ENCODE results near the gene OR13C8. TPM values are rescaled to one million over a fixed set of nuclear protein-coding genes. Genes with fewer than 3 reads are reported as not detected.
"Not testable (repeated sequence)": the region's sequence is repeated elsewhere in the genome, so short reads cannot be mapped to it uniquely, and the experiment has no call there.

Gene OR13C8
- total and polyA plus RNA-seq, 2 experiments from 2014 or later = not detected

DNA sequence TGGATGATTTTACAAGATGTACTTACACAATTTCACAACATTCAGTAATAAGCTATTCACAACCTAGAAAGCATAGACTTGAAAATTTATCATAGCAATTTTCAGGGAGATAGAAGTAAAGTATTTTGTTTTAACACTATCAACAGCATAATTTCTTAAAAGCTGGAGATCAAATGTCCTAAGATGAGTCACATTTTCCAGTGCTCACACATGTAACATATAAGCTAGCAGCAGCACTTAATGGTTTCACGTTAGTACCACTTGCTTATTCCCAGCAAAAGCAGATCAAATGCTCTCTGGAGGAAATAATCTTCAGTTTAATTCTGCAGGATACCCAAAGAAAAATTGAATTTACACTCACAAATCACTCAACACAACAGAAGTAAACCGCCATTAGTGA, 6.5 kb downstream of the OR13C8 start:
- Histone ChIP-seq H3K27me3 (no peaks in the 10 kb centered on the region), H3K4me1 (ENCODE audit: low read depth) (no peaks in the 10 kb centered on the region), H3K9me3 (ENCODE audit: low read depth) (no peaks in the 10 kb centered on the region), H3K36me3 (no peaks in the 10 kb centered on the region), H3K27ac (no peak overlapping the region), H3K4me3 (no peak overlapping the region)
- no peak for DNase-seq (ENCODE audit: low read depth in 1 of 2, low spot score in 1 of 2)
- TF ChIP-seq, protein P1, sequence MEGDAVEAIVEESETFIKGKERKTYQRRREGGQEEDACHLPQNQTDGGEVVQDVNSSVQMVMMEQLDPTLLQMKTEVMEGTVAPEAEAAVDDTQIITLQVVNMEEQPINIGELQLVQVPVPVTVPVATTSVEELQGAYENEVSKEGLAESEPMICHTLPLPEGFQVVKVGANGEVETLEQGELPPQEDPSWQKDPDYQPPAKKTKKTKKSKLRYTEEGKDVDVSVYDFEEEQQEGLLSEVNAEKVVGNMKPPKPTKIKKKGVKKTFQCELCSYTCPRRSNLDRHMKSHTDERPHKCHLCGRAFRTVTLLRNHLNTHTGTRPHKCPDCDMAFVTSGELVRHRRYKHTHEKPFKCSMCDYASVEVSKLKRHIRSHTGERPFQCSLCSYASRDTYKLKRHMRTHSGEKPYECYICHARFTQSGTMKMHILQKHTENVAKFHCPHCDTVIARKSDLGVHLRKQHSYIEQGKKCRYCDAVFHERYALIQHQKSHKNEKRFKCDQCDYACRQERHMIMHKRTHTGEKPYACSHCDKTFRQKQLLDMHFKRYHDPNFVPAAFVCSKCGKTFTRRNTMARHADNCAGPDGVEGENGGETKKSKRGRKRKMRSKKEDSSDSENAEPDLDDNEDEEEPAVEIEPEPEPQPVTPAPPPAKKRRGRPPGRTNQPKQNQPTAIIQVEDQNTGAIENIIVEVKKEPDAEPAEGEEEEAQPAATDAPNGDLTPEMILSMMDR (IDR thresholded peaks at IDR 0.05; ENCODE audit: low read depth, low read length) = no peak

GRCh38 chr9:104577263-104577662, 8.3 kb downstream of the OR13C8 start:
- Histone ChIP-seq H3K36me3 (no peaks in the 10 kb centered on the region), H3K27me3 (no peaks in the 10 kb centered on the region), H3K27ac (no peak overlapping the region), H3K4me3 (no peak overlapping the region), H3K9me3 (ENCODE audit: low read depth) (no peaks in the 10 kb centered on the region), H3K4me1 (ENCODE audit: low read depth) (no peaks in the 10 kb centered on the region)
- no peak for DNase-seq (ENCODE audit: low read depth in 1 of 2, low spot score in 1 of 2)
- TF ChIP-seq, protein P1 (IDR thresholded peaks at IDR 0.05; ENCODE audit: low read depth, low read length) = no peak

DNA sequence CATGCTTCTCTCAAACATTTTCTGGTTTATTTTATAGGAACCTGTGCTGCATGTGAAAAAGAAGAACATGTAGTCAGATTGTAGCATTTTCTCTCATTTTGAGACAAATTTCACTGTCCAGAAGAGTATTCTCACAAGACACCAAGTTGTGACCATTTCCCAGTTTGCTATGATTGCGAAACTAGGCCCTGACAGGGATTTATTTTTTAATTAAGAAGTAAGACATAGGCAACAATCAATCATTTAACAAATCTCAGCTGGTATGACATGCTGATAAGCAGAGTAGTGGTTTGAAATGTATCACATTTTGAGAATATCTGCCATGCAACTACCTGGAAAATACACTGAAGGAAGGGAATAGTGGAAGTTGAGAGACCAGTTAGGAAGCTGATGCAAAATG, 11.6 kb downstream of the OR13C8 start:
- no peak overlapping the region for H3K4me3 ChIP-seq
- no peaks in the 10 kb centered on the region for H3K27me3 ChIP-seq
- H3K36me3 ChIP-seq = no peaks in the 10 kb centered on the region
- H3K27ac ChIP-seq = no peak overlapping the region
- TF ChIP-seq, protein P1 (IDR thresholded peaks at IDR 0.05; ENCODE audit: low read depth, low read length) = no peak
- DNase-seq (ENCODE audit: low read depth in 1 of 2, low spot score in 1 of 2) = no peak
- H3K9me3 ChIP-seq (ENCODE audit: low read depth) = no peaks in the 10 kb centered on the region
- no peaks in the 10 kb centered on the region for H3K4me1 ChIP-seq (ENCODE audit: low read depth)

GRCh38 chr9:104586496-104587180, 17.7 kb downstream of the OR13C8 start:
- no peak overlapping the region for H3K4me3 ChIP-seq
- DNase-seq (ENCODE audit: low read depth in 1 of 2, low spot score in 1 of 2) = peak in 1 of 2 donors; percentile 16
- H3K4me1 ChIP-seq (ENCODE audit: low read depth) = no peaks in the 10 kb centered on the region
- no peaks in the 10 kb centered on the region for H3K9me3 ChIP-seq (ENCODE audit: low read depth)
- TF ChIP-seq, protein P1 (IDR thresholded peaks at IDR 0.05; ENCODE audit: low read depth, low read length) = no peak
- H3K36me3 ChIP-seq = no peaks in the 10 kb centered on the region
- no peaks in the 10 kb centered on the region for H3K27me3 ChIP-seq
- no peak overlapping the region for H3K27ac ChIP-seq

- no peaks in the 10 kb centered on the region for H3K27me3 ChIP-seq
- no peaks in the 10 kb centered on the region for H3K36me3 ChIP-seq
- TF ChIP-seq, protein P1 (IDR thresholded peaks at IDR 0.05; ENCODE audit: low read depth, low read length) = no peak
- H3K4me1 ChIP-seq (ENCODE audit: low read depth) = no peaks in the 10 kb centered on the region
- no peak overlapping the region for H3K4me3 ChIP-seq
- DNase-seq (ENCODE audit: low read depth in 1 of 2, low spot score in 1 of 2) = no peak
- H3K27ac ChIP-seq = no peak overlapping the region
- no peaks in the 10 kb centered on the region for H3K9me3 ChIP-seq (ENCODE audit: low read depth)
These were observed 20.7 kb downstream of the OR13C8 start for GRCh38 chr9:104589626-104590025.

DNA sequence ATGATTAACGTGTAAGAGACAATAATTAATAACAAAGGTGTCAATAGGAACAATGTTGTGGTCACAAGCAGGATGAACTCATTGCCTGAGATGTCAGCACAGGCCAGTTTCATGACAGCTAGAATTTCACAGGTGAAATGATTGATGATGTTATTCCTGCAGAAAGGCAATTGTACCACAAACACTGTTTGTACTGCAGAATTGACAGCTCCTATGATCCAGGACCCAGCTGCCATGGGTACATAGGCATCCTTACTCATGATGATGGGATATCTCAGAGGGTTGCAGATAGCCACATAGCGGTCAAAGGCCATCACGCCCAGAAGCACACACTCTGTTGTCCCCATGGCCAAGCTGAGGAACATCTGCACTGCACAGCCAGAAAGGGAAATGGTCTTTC, 29.8 kb downstream of the OR13C8 start:
- H3K36me3 ChIP-seq; H3K4me3 ChIP-seq; H3K27me3 ChIP-seq; H3K9me3 ChIP-seq (ENCODE audit: low read depth); H3K27ac ChIP-seq; DNase-seq (ENCODE audit: low read depth in 1 of 2, low spot score in 1 of 2); H3K4me1 ChIP-seq (ENCODE audit: low read depth): not testable (repeated sequence)

- not testable (repeated sequence) for H3K27me3 ChIP-seq; H3K4me3 ChIP-seq; H3K4me1 ChIP-seq (ENCODE audit: low read depth); DNase-seq (ENCODE audit: low read depth in 1 of 2, low spot score in 1 of 2); H3K36me3 ChIP-seq; H3K27ac ChIP-seq; H3K9me3 ChIP-seq (ENCODE audit: low read depth)
These were observed 30.3 kb downstream of the OR13C8 start, which contains the start of gene OR13C5 for GRCh38 chr9:104599313-104599712. OR13C5 (minus strand) TSS chr9:104599413; CDS start chr9:104599413, 0 bp downstream.

All from cardiac muscle cell (in vitro differentiated cells and primary cell).